ENCODE measurements around the gene LBX2. TPM values are rescaled to one million over a fixed set of nuclear protein-coding genes. Genes with fewer than 3 reads are reported as not detected.
A peak's percentile ranks its signal among the peaks of the same experiment; 100 is the strongest.

LBX2 gene
- total RNA-seq, 5 donors from 2014 or later (not counting 1 experiment from before 2014, with no cell fraction given) = 0.32 to 0.73 (median 0.66) TPM; not detected in 1

GRCh38 chr2:74532222-74532621 is 32.8 kb upstream of the LBX2 start:
- Mint-ChIP-seq H3K36me3 (peaks cover 31% of the 10 kb centered on the region), H3K27me3 (peaks cover 0 to 2% of the 10 kb centered on the region in 2 donors), H3K9me3 (no peaks in the 10 kb centered on the region), H3K4me1 (peaks cover 33 to 39% (median 36%) of the 10 kb centered on the region in 3 donors), H3K27ac (peak overlapping the region; percentile 6 to 49), H3K4me3 (peak overlapping the region; percentile 46 to 95 (median 90))
- H3K27ac ChIP-seq (ENCODE audit: low read length) = no peak overlapping the region
- POLR2A ChIA-PET = interaction anchor here in 1 of 2 donors (0.5 to 0.6 kb wide), 2 partner anchors 48 to 75 kb away, joined by 3 to 4 read pairs; no protein-coding TSS in a partner anchor
- DNase-seq (peak in 1 of 35 experiments; percentile 70), ATAC-seq (replicated peaks in 1 of 4) (no peak)
- H3K9me3 ChIP-seq = no peaks in the 10 kb centered on the region
- H3K27me3 ChIP-seq (replicated peaks in 1 of 2; ENCODE audit: control insufficient read depth in 2 of 2, extremely low read depth in 1 of 2, insufficient read depth in 2 of 2, low read length in 1 of 2) = peaks cover 0 to 8% of the 10 kb centered on the region in 2 experiments
- CTCF ChIA-PET = interaction anchor here (0.5 to 3.2 kb wide), 12 partner anchors 28 to 322 kb away, joined by 3 to 35 read pairs (median 4); partner anchors contain the start of genes C2orf81 (in 1 of the 2), CCDC142 (in 1 of the 2), TTC31 (in 1 of the 2) and WBP1 (in 1 of the 2)
- H3K36me3 ChIP-seq (ENCODE audit: control insufficient read depth in 2 of 2, extremely low read depth in 1 of 2, insufficient read depth in 1 of 2, low read length in 1 of 2) = peaks cover 0 to 25% of the 10 kb centered on the region in 2 donors
- H3K4me1 ChIP-seq (ENCODE audit: control insufficient read depth in 1 of 2, extremely low read depth in 1 of 2, insufficient read depth in 2 of 2, low read length in 2 of 2) = peaks cover 15 to 33% of the 10 kb centered on the region in 2 experiments
- H3K4me3 ChIP-seq (ENCODE audit: control insufficient read depth in 1 of 2, extremely low read depth in 1 of 2, low read length in 1 of 2) = no peak overlapping the region

- Histone ChIP-seq H3K4me1 (ENCODE audit: control insufficient read depth in 1 of 2, extremely low read depth in 1 of 2, insufficient read depth in 2 of 2, low read length in 2 of 2) (peaks cover 15 to 36% of the 10 kb centered on the region in 2 experiments), H3K27ac (ENCODE audit: low read length) (no peak overlapping the region), H3K27me3 (replicated peaks in 1 of 2; ENCODE audit: control insufficient read depth in 2 of 2, extremely low read depth in 1 of 2, insufficient read depth in 2 of 2, low read length in 1 of 2) (peaks cover 0 to 2% of the 10 kb centered on the region in 2 experiments), H3K36me3 (ENCODE audit: control insufficient read depth in 2 of 2, extremely low read depth in 1 of 2, insufficient read depth in 1 of 2, low read length in 1 of 2) (peaks cover under 1 to 31% of the 10 kb centered on the region in 2 donors), H3K4me3 (ENCODE audit: control insufficient read depth in 1 of 2, extremely low read depth in 1 of 2, low read length in 1 of 2) (no peak overlapping the region), H3K9me3 (no peaks in the 10 kb centered on the region)
- peak overlapping the region; percentile 10 to 95 (median 90) for H3K4me3 Mint-ChIP-seq
- H3K9me3 Mint-ChIP-seq = no peaks in the 10 kb centered on the region
- H3K27ac Mint-ChIP-seq = peak overlapping the region in 1 of 2 donors; percentile 49
- peaks cover 33 to 42% (median 39%) of the 10 kb centered on the region in 3 donors for H3K4me1 Mint-ChIP-seq
- 77% methylated on average over 7 of the region's 7 CpGs for WGBS (ENCODE audit: insufficient coverage)
- peaks cover 36% of the 10 kb centered on the region for H3K36me3 Mint-ChIP-seq
- no peak for ATAC-seq (replicated peaks in 1 of 4)
- DNase-seq = no peak
- ChIA-PET CTCF (interaction anchor here (0.5 to 3.2 kb wide), 12 partner anchors 28 to 321 kb away, joined by 3 to 35 read pairs (median 4); partner anchors contain the start of genes TTC31 (in 2 of the 2), C2orf81 (in 1 of the 2), CCDC142 (in 1 of the 2) and WBP1 (in 1 of the 2)), POLR2A (interaction anchor here in 1 of 2 donors (0.5 to 0.6 kb wide), 2 partner anchors 48 to 75 kb away, joined by 3 to 4 read pairs; no protein-coding TSS in a partner anchor)
- H3K27me3 Mint-ChIP-seq = no peaks in the 10 kb centered on the region
Observed at GRCh38 chr2:74531666-74532065, 32.3 kb upstream of the LBX2 start.

- CTCF ChIA-PET = interaction anchor here (0.6 to 3.2 kb wide), 11 partner anchors 22 to 702 kb away, joined by 3 to 35 read pairs (median 3); partner anchors contain the start of genes TTC31 (in 2 of the 2), CCDC142 (in 1 of the 2), PCGF1 (in 1 of the 2) and STAMBP (in 1 of the 2)
- Mint-ChIP-seq H3K4me1 (peaks cover 37 to 47% (median 46%) of the 10 kb centered on the region in 3 donors), H3K36me3 (peaks cover 43% of the 10 kb centered on the region), H3K27ac (peak overlapping the region; percentile 75 to 94), H3K27me3 (no peaks in the 10 kb centered on the region), H3K4me3 (peak overlapping the region; percentile 90 to 95 (median 95)), H3K9me3 (no peaks in the 10 kb centered on the region)
- H3K36me3 ChIP-seq (ENCODE audit: control insufficient read depth in 2 of 2, extremely low read depth in 1 of 2, insufficient read depth in 1 of 2, low read length in 1 of 2) = peaks cover 3 to 37% of the 10 kb centered on the region in 2 donors
- POLR2A ChIA-PET = interaction anchor here (0.6 to 1.2 kb wide), 4 partner anchors 22 to 78 kb away, joined by 3 to 7 read pairs (median 4); no protein-coding TSS in a partner anchor
- peaks cover 15 to 37% of the 10 kb centered on the region in 2 experiments for H3K4me1 ChIP-seq (ENCODE audit: control insufficient read depth in 1 of 2, extremely low read depth in 1 of 2, insufficient read depth in 2 of 2, low read length in 2 of 2)
- H3K4me3 ChIP-seq (ENCODE audit: control insufficient read depth in 1 of 2, extremely low read depth in 1 of 2, low read length in 1 of 2) = peak overlapping the region; percentile 70 to 93
- no peaks in the 10 kb centered on the region for H3K27me3 ChIP-seq (replicated peaks in 1 of 2; ENCODE audit: control insufficient read depth in 2 of 2, extremely low read depth in 1 of 2, insufficient read depth in 2 of 2, low read length in 1 of 2)
- peak; percentile 15 to 32 (median 27) for ATAC-seq (replicated peaks in 1 of 4)
- no peaks in the 10 kb centered on the region for H3K9me3 ChIP-seq
- peak in 33 of 35 experiments; percentile 26 to 75 (median 46) for DNase-seq
- under 1% methylated on average over 40 of the region's 54 CpGs for WGBS (ENCODE audit: insufficient coverage)
- H3K27ac ChIP-seq (ENCODE audit: low read length) = peak overlapping the region; percentile 72
Observed at GRCh38 chr2:74530239-74531187, 31.1 kb upstream of the LBX2 start.

GRCh38 chr2:74529357-74530238 is 30.2 kb upstream of the LBX2 start, which contains the start of the genes AUP1 and HTRA2:
Gene AUP1 (minus strand): TSS chr2:74529706. CDS start chr2:74529629, 77 bp downstream.
Gene HTRA2 (plus strand): TSS chr2:74529933. CDS start chr2:74530007, 74 bp downstream.
- ChIA-PET POLR2A (interaction anchor here in 1 of 2 donors (0.6 to 1.2 kb wide), 2 partner anchors 21 to 46 kb away, joined by 3 to 7 read pairs; partner anchors contain the start of gene TTC31), CTCF (interaction anchor here in 1 of 2 donors (1.0 to 3.2 kb wide), 6 partner anchors 21 to 701 kb away, joined by 3 to 35 read pairs (median 3); partner anchors contain the start of genes CCDC142, PCGF1, STAMBP and TTC31)
- WGBS (ENCODE audit: insufficient coverage) = under 1% methylated on average over 87 of the region's 87 CpGs
- peaks cover 43% of the 10 kb centered on the region for H3K36me3 Mint-ChIP-seq
- peaks cover 37 to 47% (median 46%) of the 10 kb centered on the region in 3 donors for H3K4me1 Mint-ChIP-seq
- H3K27ac ChIP-seq (ENCODE audit: low read length) = peak within 1 kb of the TSS; percentile 72
- peak within 1 kb of the TSS; percentile 94 for H3K27ac Mint-ChIP-seq
- H3K27me3 ChIP-seq (replicated peaks in 1 of 2; ENCODE audit: control insufficient read depth in 2 of 2, extremely low read depth in 1 of 2, insufficient read depth in 2 of 2, low read length in 1 of 2) = no peaks in the 10 kb centered on the region
- H3K4me3 Mint-ChIP-seq = peak within 1 kb of the TSS; percentile 90 to 95 (median 95)
- ATAC-seq (replicated peaks in 1 of 4) = peak; percentile 91 to 93 (median 92)
- no peaks in the 10 kb centered on the region for H3K9me3 Mint-ChIP-seq
- peak within 1 kb of the TSS; percentile 70 to 93 for H3K4me3 ChIP-seq (ENCODE audit: control insufficient read depth in 1 of 2, extremely low read depth in 1 of 2, low read length in 1 of 2)
- no peaks in the 10 kb centered on the region for H3K9me3 ChIP-seq
- peaks cover 15 to 37% of the 10 kb centered on the region in 2 experiments for H3K4me1 ChIP-seq (ENCODE audit: control insufficient read depth in 1 of 2, extremely low read depth in 1 of 2, insufficient read depth in 2 of 2, low read length in 2 of 2)
- peak; percentile 71 to 90 (median 80) for DNase-seq
- H3K27me3 Mint-ChIP-seq = no peaks in the 10 kb centered on the region
- peaks cover 3 to 37% of the 10 kb centered on the region in 2 donors for H3K36me3 ChIP-seq (ENCODE audit: control insufficient read depth in 2 of 2, extremely low read depth in 1 of 2, insufficient read depth in 1 of 2, low read length in 1 of 2)

- Mint-ChIP-seq H3K9me3 (no peaks in the 10 kb centered on the region), H3K27me3 (no peaks in the 10 kb centered on the region), H3K27ac (peak overlapping the region; percentile 94), H3K4me3 (peak overlapping the region; percentile 90 to 95 (median 95)), H3K36me3 (peaks cover 43% of the 10 kb centered on the region), H3K4me1 (peaks cover 37 to 47% (median 46%) of the 10 kb centered on the region in 3 donors)
- H3K4me3 ChIP-seq (ENCODE audit: control insufficient read depth in 1 of 2, extremely low read depth in 1 of 2, low read length in 1 of 2) = peak overlapping the region; percentile 70 to 93
- peak overlapping the region; percentile 72 for H3K27ac ChIP-seq (ENCODE audit: low read length)
- H3K27me3 ChIP-seq (replicated peaks in 1 of 2; ENCODE audit: control insufficient read depth in 2 of 2, extremely low read depth in 1 of 2, insufficient read depth in 2 of 2, low read length in 1 of 2) = no peaks in the 10 kb centered on the region
- no peaks in the 10 kb centered on the region for H3K9me3 ChIP-seq
- DNase-seq = peak in 3 of 35 experiments; percentile 13 to 26 (median 14)
- ChIA-PET POLR2A (no interaction called here), CTCF (no interaction called here)
- peaks cover 3 to 37% of the 10 kb centered on the region in 2 donors for H3K36me3 ChIP-seq (ENCODE audit: control insufficient read depth in 2 of 2, extremely low read depth in 1 of 2, insufficient read depth in 1 of 2, low read length in 1 of 2)
- WGBS (ENCODE audit: insufficient coverage) = under 1% methylated on average over 22 of the region's 29 CpGs
- ATAC-seq (replicated peaks in 1 of 4) = peak; percentile 1 to 6 (median 4)
- peaks cover 15 to 37% of the 10 kb centered on the region in 2 experiments for H3K4me1 ChIP-seq (ENCODE audit: control insufficient read depth in 1 of 2, extremely low read depth in 1 of 2, insufficient read depth in 2 of 2, low read length in 2 of 2)
Observed at GRCh38 chr2:74528600-74529356, 29.4 kb upstream of the LBX2 start.

All from T-cell (primary cell).